ENCODE data around the gene ADAMTS17.
A peak's percentile ranks its signal among the peaks of the same experiment; 100 is the strongest.
"Not testable (repeated sequence)": the region's sequence is repeated elsewhere in the genome, so short reads cannot be mapped to it uniquely, and the experiment has no call there.

Gene ADAMTS17

GRCh38 chr15:99983886-99984286 is 357.9 kb downstream of the ADAMTS17 start:
- H3K4me3 ChIP-seq (ENCODE audit: low read depth, low read length) = no peak overlapping the region
- DNase-seq (ENCODE audit: low read depth) = no peak

- H3K4me3 ChIP-seq (ENCODE audit: low read depth, low read length) = no peak overlapping the region
- no peak for DNase-seq (ENCODE audit: low read depth)
Observed at GRCh38 chr15:99983171-99983885, 358.4 kb downstream of the ADAMTS17 start.

GRCh38 chr15:99982662-99983061 is 359.1 kb downstream of the ADAMTS17 start:
- H3K4me3 ChIP-seq (ENCODE audit: low read depth, low read length) = no peak overlapping the region
- no peak for DNase-seq (ENCODE audit: low read depth)

- no peak for DNase-seq (ENCODE audit: low read depth)
- no peak overlapping the region for H3K4me3 ChIP-seq (ENCODE audit: low read depth, low read length)
Observed at GRCh38 chr15:99981839-99982658, 359.7 kb downstream of the ADAMTS17 start.

- no peak overlapping the region for H3K4me3 ChIP-seq (ENCODE audit: low read depth, low read length)
- DNase-seq (ENCODE audit: low read depth) = no peak
Observed at GRCh38 chr15:99981191-99981647, 360.6 kb downstream of the ADAMTS17 start.

GRCh38 chr15:99980752-99981151 is 361.0 kb downstream of the ADAMTS17 start:
- DNase-seq (ENCODE audit: low read depth) = no peak
- H3K4me3 ChIP-seq (ENCODE audit: low read depth, low read length) = no peak overlapping the region

GRCh38 chr15:99979886-99980285 is 361.9 kb downstream of the ADAMTS17 start:
- DNase-seq (ENCODE audit: low read depth); H3K4me3 ChIP-seq (ENCODE audit: low read depth, low read length): not testable (repeated sequence)

- no peak for DNase-seq (ENCODE audit: low read depth)
- no peak overlapping the region for H3K4me3 ChIP-seq (ENCODE audit: low read depth, low read length)
Observed at GRCh38 chr15:99979371-99979770, 362.4 kb downstream of the ADAMTS17 start.

- H3K4me3 ChIP-seq (ENCODE audit: low read depth, low read length) = no peak overlapping the region
- no peak for DNase-seq (ENCODE audit: low read depth)
Observed at GRCh38 chr15:99978426-99978825, 363.3 kb downstream of the ADAMTS17 start.

- no peak for DNase-seq (ENCODE audit: low read depth)
- H3K4me3 ChIP-seq (ENCODE audit: low read depth, low read length) = no peak overlapping the region
Observed at GRCh38 chr15:99977929-99978328, 363.8 kb downstream of the ADAMTS17 start.

GRCh38 chr15:99976811-99977271 is 364.9 kb downstream of the ADAMTS17 start:
- peak; percentile 41 for DNase-seq (ENCODE audit: low read depth)
- H3K4me3 ChIP-seq (ENCODE audit: low read depth, low read length) = no peak overlapping the region

GRCh38 chr15:99976000-99976399 is 365.8 kb downstream of the ADAMTS17 start:
- H3K4me3 ChIP-seq (ENCODE audit: low read depth, low read length) = no peak overlapping the region
- DNase-seq (ENCODE audit: low read depth) = no peak

- DNase-seq (ENCODE audit: low read depth) = no peak
- no peak overlapping the region for H3K4me3 ChIP-seq (ENCODE audit: low read depth, low read length)
Observed at GRCh38 chr15:99974246-99974645, 367.5 kb downstream of the ADAMTS17 start.

GRCh38 chr15:99973351-99973750 is 368.4 kb downstream of the ADAMTS17 start:
- no peak for DNase-seq (ENCODE audit: low read depth)
- no peak overlapping the region for H3K4me3 ChIP-seq (ENCODE audit: low read depth, low read length)

GRCh38 chr15:99970891-99971430 is 370.8 kb downstream of the ADAMTS17 start:
- DNase-seq (ENCODE audit: low read depth) = no peak
- no peak overlapping the region for H3K4me3 ChIP-seq (ENCODE audit: low read depth, low read length)

GRCh38 chr15:99969261-99969920 is 372.4 kb downstream of the ADAMTS17 start:
- DNase-seq (ENCODE audit: low read depth) = no peak
- H3K4me3 ChIP-seq (ENCODE audit: low read depth, low read length) = no peak overlapping the region

GRCh38 chr15:99967841-99968371 is 373.9 kb downstream of the ADAMTS17 start:
- no peak for DNase-seq (ENCODE audit: low read depth)
- H3K4me3 ChIP-seq (ENCODE audit: low read depth, low read length) = no peak overlapping the region

GRCh38 chr15:99966815-99967214 is 375.0 kb downstream of the ADAMTS17 start:
- no peak for DNase-seq (ENCODE audit: low read depth)
- no peak overlapping the region for H3K4me3 ChIP-seq (ENCODE audit: low read depth, low read length)

GRCh38 chr15:99965376-99965775 is 376.4 kb downstream of the ADAMTS17 start:
- H3K4me3 ChIP-seq (ENCODE audit: low read depth, low read length) = no peak overlapping the region
- DNase-seq (ENCODE audit: low read depth) = no peak

- no peak overlapping the region for H3K4me3 ChIP-seq (ENCODE audit: low read depth, low read length)
- DNase-seq (ENCODE audit: low read depth) = no peak
Observed at GRCh38 chr15:99963976-99964375, 377.8 kb downstream of the ADAMTS17 start.

Measured in skeletal muscle cell (primary cell).